HL-60/S4 treated with phorbol 12-myristate 13-acetate at 8.2 ng/mL for 4 days and 3 days (cell line): ENCODE measurements around the gene MRAP.
"Not testable (repeated sequence)": the region's sequence is repeated elsewhere in the genome, so short reads cannot be mapped to it uniquely, and the experiment has no call there.

Experiments used
- in situ Hi-C: fragments of 300-500 bp; cut with MboI; formaldehyde crosslinking; loops from 2 replicates; pipeline ENCODE4 v1.15.0; 2022; ENCODE audit warnings: low sequenced_read_pairs

MRAP gene

GRCh38 chr21:32299695-32300094 lies 1.0 kb downstream of the MRAP start:
- in situ Hi-C loops = no loop called here

DNA sequence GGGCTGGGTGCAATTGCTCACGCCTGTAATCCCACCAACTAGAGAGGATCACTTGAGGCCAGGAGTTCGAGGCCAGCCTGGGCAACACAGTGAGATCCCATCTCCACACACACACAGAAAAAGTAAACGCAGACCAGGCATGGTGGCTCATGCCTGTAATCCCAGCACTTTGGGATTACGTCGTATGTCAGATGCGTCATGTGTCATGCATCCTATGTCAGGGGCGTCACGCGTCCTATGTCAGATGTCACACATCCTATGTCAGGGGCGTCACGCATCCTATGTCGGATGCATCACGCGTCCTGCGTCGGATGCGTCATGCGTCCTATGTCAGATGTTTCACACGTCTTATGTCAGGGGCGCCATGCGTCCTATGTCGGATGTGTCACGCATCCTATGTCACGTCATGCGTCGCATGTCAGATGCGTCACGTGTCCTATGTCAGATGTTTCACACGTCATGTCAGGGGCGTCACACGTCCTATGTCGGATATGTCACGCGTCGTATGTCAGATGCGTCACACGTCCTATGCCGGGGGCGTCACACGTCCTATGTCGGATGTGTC lies 1.5 kb downstream of the MRAP start:
- in situ Hi-C loops = no loop called here

GRCh38 chr21:32301596-32301995 lies 2.9 kb downstream of the MRAP start:
- in situ Hi-C loops = no loop called here

DNA sequence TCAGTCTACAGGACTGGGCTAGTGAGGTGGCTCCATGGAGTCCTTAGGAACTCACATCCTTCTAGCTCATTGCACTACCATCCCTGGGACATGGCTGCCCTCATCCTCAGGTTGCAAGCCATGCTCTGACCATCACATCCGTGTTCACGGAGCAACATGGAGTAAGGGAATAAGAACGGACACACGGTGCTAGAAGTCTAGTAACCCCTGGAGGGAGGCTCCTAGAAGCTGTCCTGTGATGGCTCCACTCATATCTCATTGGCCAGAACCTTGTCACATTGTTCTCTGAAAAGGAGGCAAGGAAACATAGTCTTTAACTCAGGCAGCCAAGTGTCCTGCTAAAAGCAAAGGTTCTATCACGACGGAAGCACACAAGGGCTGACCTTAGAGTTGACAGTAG lies 3.9 kb downstream of the MRAP start:
- in situ Hi-C loops = no loop called here

DNA sequence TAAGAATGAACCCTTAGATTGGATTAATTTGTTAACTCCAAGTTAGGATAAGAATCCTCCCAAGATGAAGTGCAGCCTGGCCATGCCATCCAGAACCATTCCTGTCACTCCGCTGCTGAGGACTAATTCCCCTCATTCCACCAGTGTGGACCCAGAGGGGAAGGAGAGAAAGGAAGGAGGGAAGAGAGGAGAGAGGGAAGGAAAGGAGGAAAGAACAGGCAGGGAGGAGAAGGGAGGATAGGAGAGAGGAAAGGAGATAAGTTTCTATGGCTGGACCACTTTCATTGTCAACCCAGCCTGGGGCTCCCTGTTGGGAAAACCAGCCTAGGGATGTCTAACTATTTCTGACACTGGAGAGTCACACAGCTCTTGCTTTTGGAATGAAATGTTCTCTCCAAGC lies 4.7 kb downstream of the MRAP start:
- in situ Hi-C loops = no loop called here

GRCh38 chr21:32304998-32305397 lies 6.3 kb downstream of the MRAP start:
- in situ Hi-C loops = no loop called here

GRCh38 chr21:32306021-32306780 lies 7.5 kb downstream of the MRAP start:
- in situ Hi-C loops = no loop called here

GRCh38 chr21:32307706-32308105 lies 9.1 kb downstream of the MRAP start:
- in situ Hi-C loops = no loop called here

DNA sequence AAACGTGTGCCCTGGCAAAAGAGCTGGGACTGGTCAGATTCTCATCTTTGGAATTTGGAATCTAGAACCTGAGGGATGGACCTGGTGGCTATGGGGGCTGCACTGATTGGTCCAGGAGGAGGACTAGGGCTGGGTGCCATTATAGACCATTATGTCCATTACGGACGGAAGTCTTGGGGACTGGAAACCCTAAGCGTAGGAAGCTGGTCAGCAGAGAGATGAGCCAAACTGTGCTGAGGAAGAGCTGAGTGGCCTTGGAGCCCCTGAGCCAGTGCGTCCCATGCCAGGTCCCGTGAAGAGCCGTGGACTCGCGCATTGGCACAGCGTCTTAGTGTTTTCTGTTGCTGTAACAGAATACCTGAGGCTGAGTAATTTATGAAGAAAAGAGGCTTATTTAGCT lies 10.0 kb downstream of the MRAP start:
- in situ Hi-C loops = no loop called here

DNA sequence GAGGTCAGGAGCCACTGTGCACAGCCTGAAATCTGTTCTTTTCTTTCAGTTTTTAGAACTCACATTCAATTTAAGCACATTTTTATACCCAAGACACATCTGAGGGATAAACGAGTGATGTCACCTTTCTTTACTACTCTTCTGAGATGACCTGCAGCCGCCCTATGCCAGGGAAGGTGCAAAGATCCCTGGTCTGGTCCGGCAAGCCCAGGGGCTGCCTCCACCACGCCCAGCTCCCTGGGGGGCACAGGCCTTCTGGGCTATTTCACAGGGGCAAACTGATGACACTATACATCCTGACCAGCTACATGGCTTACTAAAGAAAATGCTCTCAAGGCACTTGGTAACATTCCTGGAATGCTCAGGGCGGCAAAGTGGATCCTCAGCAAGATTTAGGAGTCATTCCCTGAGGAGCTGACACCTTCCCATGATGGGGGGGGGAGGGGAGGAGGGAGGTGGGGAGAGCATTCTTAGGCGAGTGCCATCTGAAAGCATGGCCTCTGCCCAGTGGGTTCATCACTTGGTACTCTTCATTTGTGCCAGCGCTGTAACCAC lies 11.3 kb downstream of the MRAP start:
- in situ Hi-C loops = no loop called here

- in situ Hi-C loops = not testable (repeated sequence)
Observed at GRCh38 chr21:32310976-32311375, 12.3 kb downstream of the MRAP start.

- in situ Hi-C loops = no loop called here
Observed at GRCh38 chr21:32311621-32312020, 13.0 kb downstream of the MRAP start.

GRCh38 chr21:32312326-32312725 lies 13.7 kb downstream of the MRAP start:
- in situ Hi-C loops = no loop called here

GRCh38 chr21:32312976-32313375 lies 14.3 kb downstream of the MRAP start:
- in situ Hi-C loops = no loop called here

DNA sequence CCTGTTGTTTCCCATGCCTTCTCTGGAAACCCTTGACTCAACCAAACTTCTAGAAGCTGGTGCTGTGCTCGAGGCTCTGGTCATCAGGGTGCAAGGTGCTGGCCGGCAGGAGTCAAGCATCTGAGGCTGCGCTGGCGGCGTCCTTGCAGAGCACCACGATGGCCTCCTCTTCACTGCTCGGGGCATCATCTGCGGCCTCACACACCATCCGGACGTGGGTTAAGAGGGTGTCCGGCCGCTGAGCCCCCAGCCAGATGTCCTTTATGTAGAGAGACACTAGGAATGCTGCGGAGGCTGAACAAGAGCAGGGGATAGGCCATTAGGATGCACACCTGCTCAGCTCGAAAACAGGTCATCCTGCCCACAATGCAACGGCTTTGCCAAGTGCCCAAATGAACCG lies 16.2 kb downstream of the MRAP start:
- in situ Hi-C loops = no loop called here

DNA sequence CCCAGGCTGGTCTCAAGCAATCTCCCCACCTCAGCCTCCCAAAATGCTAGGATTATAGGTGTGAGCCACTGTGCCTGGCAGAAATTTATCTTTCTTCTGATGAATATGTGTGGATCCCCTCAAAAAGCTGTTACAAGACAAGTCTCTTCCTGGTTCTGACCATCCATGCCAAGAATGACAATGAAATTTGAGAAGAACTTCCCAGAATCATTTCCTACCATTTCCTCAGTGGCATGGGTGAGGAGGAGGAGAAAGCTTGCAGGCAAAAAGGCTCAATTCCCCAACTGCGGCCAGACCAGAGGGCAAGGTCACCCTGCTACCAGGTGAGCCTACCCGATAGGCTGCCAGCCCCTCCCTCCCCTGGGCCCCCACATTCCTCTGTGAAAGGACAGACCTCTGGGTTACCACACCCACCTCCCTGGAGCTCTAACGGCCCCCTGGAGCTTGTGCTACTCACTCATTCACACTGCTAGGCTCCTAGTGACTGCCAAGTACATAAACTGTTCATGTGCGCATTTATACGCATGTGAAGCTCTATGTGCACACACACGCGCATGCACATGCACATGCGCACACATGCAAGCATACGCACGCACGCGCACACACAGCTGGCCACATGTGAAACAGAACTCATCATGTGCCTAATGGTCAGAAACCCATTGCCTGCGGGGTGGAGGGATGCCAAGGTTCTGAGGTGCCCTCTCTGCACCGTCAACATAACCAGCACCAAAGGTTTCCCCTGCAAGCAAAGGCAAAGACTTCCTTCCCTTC lies 17.0 kb downstream of the MRAP start:
- in situ Hi-C loops = no loop called here

- in situ Hi-C loops = no loop called here
Observed at GRCh38 chr21:32316361-32317215, 17.9 kb downstream of the MRAP start.

DNA sequence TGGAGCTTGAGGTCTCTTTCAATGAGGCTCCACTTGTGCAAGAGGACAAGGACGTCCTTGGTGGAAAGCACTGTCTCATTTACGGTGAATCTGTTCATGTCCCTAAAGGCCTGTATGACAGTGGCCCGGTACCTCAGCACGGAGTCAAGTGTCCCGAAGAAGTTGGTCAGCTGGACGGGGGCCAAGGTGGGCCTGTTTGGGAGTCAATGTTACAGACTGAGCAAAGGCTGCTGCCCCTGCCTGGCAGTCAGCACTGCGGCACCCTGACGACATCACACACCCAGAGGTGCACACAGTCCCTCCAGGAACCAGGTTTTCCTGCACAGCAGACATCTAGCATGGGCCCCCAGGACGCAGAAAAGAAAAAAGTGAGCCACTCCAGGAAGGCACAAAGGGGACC lies 19.1 kb downstream of the MRAP start:
- in situ Hi-C loops = no loop called here

DNA sequence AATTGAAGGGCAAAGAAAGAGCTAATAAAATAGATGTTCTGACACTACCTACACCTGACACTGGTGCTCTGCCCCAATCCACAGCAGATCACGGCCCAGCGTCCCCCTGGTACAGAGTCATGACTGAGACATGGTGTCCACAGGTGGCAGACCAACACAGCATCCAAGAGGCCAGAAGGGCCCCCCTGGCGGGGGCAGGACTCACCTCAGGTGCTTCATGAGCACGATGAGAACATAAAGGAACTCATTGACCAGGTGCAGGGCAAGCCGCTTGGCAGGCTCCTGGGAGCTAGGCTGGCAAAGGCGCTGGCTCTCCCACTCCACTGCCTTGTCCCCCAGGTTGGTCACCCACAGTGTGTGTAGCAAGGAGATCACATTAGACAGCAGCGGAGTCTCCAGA lies 20.4 kb downstream of the MRAP start:
- in situ Hi-C loops = no loop called here

GRCh38 chr21:32320059-32320458 lies 21.4 kb downstream of the MRAP start:
- in situ Hi-C loops = no loop called here

GRCh38 chr21:32320726-32321125 lies 22.1 kb downstream of the MRAP start:
- in situ Hi-C loops = no loop called here
